ENCODE data around the gene ZNF718. TPM values are rescaled to one million over a fixed set of nuclear protein-coding genes. Genes with fewer than 3 reads are reported as not detected.
"Not testable (repeated sequence)": the region's sequence is repeated elsewhere in the genome, so short reads cannot be mapped to it uniquely, and the experiment has no call there.

ZNF718 gene
- total RNA-seq, 4 donors from 2014 or later = 7.2 to 12.0 (median 10.1) TPM

GRCh38 chr4:147233-147632 is 22.9 kb downstream of the ZNF718 start:
- Histone ChIP-seq H3K4me3 (no peak overlapping the region), H3K4me1 (no peaks in the 10 kb centered on the region), H3K9me3 (peaks cover 0 to 94% (median 45%) of the 10 kb centered on the region in 4 donors), H3K27ac (no peak overlapping the region), H3K27me3 (no peaks in the 10 kb centered on the region), H3K36me3 (peaks cover 0 to 92% (median 0%) of the 10 kb centered on the region in 3 donors)
- TF ChIP-seq EP300 (IDR thresholded peaks at IDR 0.05) (no peak), POLR2A (IDR thresholded peaks at IDR 0.05) (no peak), CTCF (IDR thresholded peaks at IDR 0.05) (no peak)
- 96% methylated on average over 4 of the region's 4 CpGs for WGBS, 2 donors
- DNase-seq (ENCODE audit: low spot score in 2 of 2) = no peak

GRCh38 chr4:161496-162284 is 37.4 kb downstream of the ZNF718 start:
- Histone ChIP-seq H3K4me3 (no peak overlapping the region), H3K27ac (no peak overlapping the region), H3K4me1 (no peaks in the 10 kb centered on the region), H3K27me3 (no peaks in the 10 kb centered on the region), H3K36me3 (peaks cover 0 to 63% (median 0%) of the 10 kb centered on the region in 3 donors), H3K9me3 (peaks cover 0 to 100% (median 58%) of the 10 kb centered on the region in 4 donors)
- no peak for DNase-seq (ENCODE audit: low spot score in 2 of 2)
- TF ChIP-seq CTCF (IDR thresholded peaks at IDR 0.05) (no peak), EP300 (IDR thresholded peaks at IDR 0.05) (no peak), POLR2A (IDR thresholded peaks at IDR 0.05) (no peak)
- 94 to 98% methylated on average over 4 of the region's 4 CpGs for WGBS, 2 donors

- not testable (repeated sequence) for H3K4me1 ChIP-seq; H3K27me3 ChIP-seq; H3K4me3 ChIP-seq; H3K27ac ChIP-seq; DNase-seq (ENCODE audit: low spot score in 2 of 2)
- WGBS, 2 donors = 97 to 98% methylated on average over 3 of the region's 3 CpGs
- peaks cover 0 to 97% (median 38%) of the 10 kb centered on the region in 4 donors for H3K9me3 ChIP-seq
- peaks cover 0 to 58% (median 0%) of the 10 kb centered on the region in 3 donors for H3K36me3 ChIP-seq
These were observed 45.3 kb downstream of the ZNF718 start for GRCh38 chr4:169640-170039.

- H3K27ac ChIP-seq; H3K4me1 ChIP-seq; H3K4me3 ChIP-seq; H3K27me3 ChIP-seq; DNase-seq (ENCODE audit: low spot score in 2 of 2): not testable (repeated sequence)
- 96 to 98% methylated on average over 10 of the region's 10 CpGs for WGBS, 2 donors
- peaks cover 0 to 59% (median 0%) of the 10 kb centered on the region in 3 donors for H3K36me3 ChIP-seq
- peaks cover 0 to 97% (median 37%) of the 10 kb centered on the region in 4 donors for H3K9me3 ChIP-seq
These were observed 47.0 kb downstream of the ZNF718 start for GRCh38 chr4:171318-171717.

GRCh38 chr4:173666-174314 is 49.5 kb downstream of the ZNF718 start:
- Histone ChIP-seq H3K27ac (no peak overlapping the region), H3K4me3 (no peak overlapping the region), H3K27me3 (no peaks in the 10 kb centered on the region), H3K4me1 (no peaks in the 10 kb centered on the region), H3K36me3 (peaks cover 0 to 64% (median 0%) of the 10 kb centered on the region in 3 donors), H3K9me3 (peaks cover 0 to 100% (median 45%) of the 10 kb centered on the region in 4 donors)
- no peak for DNase-seq (ENCODE audit: low spot score in 2 of 2)
- TF ChIP-seq POLR2A (IDR thresholded peaks at IDR 0.05) (no peak), EP300 (IDR thresholded peaks at IDR 0.05) (no peak), CTCF (IDR thresholded peaks at IDR 0.05) (no peak)
- WGBS, 2 donors = 67 to 74% methylated on average over 7 of the region's 7 CpGs

- Histone ChIP-seq H3K4me1 (no peaks in the 10 kb centered on the region), H3K27me3 (no peaks in the 10 kb centered on the region), H3K4me3 (no peak overlapping the region), H3K27ac (no peak overlapping the region), H3K36me3 (peaks cover 0 to 75% (median 0%) of the 10 kb centered on the region in 3 donors), H3K9me3 (peaks cover 0 to 100% (median 49%) of the 10 kb centered on the region in 4 donors)
- no peak for DNase-seq (ENCODE audit: low spot score in 2 of 2)
- TF ChIP-seq POLR2A (IDR thresholded peaks at IDR 0.05) = no peak
These were observed 51.7 kb downstream of the ZNF718 start for GRCh38 chr4:175986-176385.
